GM12878 (cell line): ENCODE results near the gene GALNT11. TPM values are rescaled to one million over a fixed set of nuclear protein-coding genes. Genes with fewer than 3 reads are reported as not detected.

Experiments
- ATAC-seq: fragments of 200-7000 bp; cut with Tn5 transposase; 3 replicates; pipeline ENCODE4 v1.9.1; 2020; ENCODE audit warnings: mild to moderate bottlenecking, moderate library complexity
- BruUV-seq: library from RNA; stranded (reverse); fragments of 400-500 nt; replicated peaks from 2 replicates; lab custom pipeline; 2021; lab: Mats Ljungman, UMichigan
- CTCF ChIA-PET: fragments of 300-600 bp; sonication (Branson Sonifier 250); formaldehyde crosslinking; extraction: SDS; loops from one replicate; lab custom pipeline; 2021; ENCODE audit warnings: inconsistent platforms; lab: Yijun Ruan, JAX
- POLR2A ChIA-PET: fragments of 350-600 bp; formaldehyde crosslinking; extraction: SDS; loops from one replicate; lab custom pipeline; 2021; ENCODE audit warnings: inconsistent platforms; lab: Charles Lee
- RAD21 ChIA-PET: fragments of 300-600 bp; sonication (Branson Sonifier 250); formaldehyde crosslinking; loops from one replicate; lab custom pipeline; 2023; ENCODE audit warnings: antibody characterized with exemption; ENCODE audit not compliant: unreplicated experiment; lab: Charles Lee
- SMC1A ChIA-PET: fragments of 300-600 bp; sonication (Branson Sonifier 250); formaldehyde crosslinking; loops from one replicate; lab custom pipeline; 2023; ENCODE audit not compliant: unreplicated experiment, uncharacterized antibody; lab: Charles Lee
- DNase-seq: peaks from one replicate; pipeline ENCODE4 v3.0.0-alpha.2; 2011; ENCODE audit warnings: low read depth, low spot score
- FAIRE-seq: peaks from 3 replicates; lab custom pipeline; 2011; peaks lifted over from hg19 to GRCh38; lab: Jason Lieb, UNC
- H2AFZ ChIP-seq: 2 replicates; pipeline ENCODE4 v1.6.0; 2011; ENCODE audit warnings: low read depth, low read length, control low read depth; ENCODE audit not compliant: control insufficient read depth
- H3K27ac ChIP-seq: 2 replicates; pipeline ENCODE4 v1.5.1; 2011; ENCODE audit warnings: control low read depth; ENCODE audit not compliant: control insufficient read depth, insufficient read depth
- H3K27me3 ChIP-seq, 2 experiments: replicated peaks in 1 of 2; 2 replicates each; pipeline versions ENCODE4 v1.6.0 to v1.6.1; 2011; ENCODE audit warnings: low read length in 1 of 2; ENCODE audit not compliant: control insufficient read depth in 2 of 2, insufficient read depth in 2 of 2
- H3K36me3 ChIP-seq, 2 experiments: 2 replicates each; pipeline ENCODE4 v1.5.1; 2011; ENCODE audit warnings: low read length in 1 of 2; ENCODE audit not compliant: control insufficient read depth in 2 of 2, insufficient read depth in 2 of 2
- H3K4me1 ChIP-seq: 2 replicates; pipeline ENCODE4 v1.6.1; 2011; ENCODE audit warnings: mild to moderate bottlenecking, low read length, moderate library complexity, mixed read lengths; ENCODE audit not compliant: control insufficient read depth, insufficient read depth
- H3K4me2 ChIP-seq: 2 replicates; pipeline ENCODE4 v1.6.0; 2011; ENCODE audit warnings: control low read depth; ENCODE audit not compliant: control insufficient read depth, insufficient read depth
- H3K4me3 ChIP-seq: fragments of 200-600 bp; sonication (generic); 2 replicates; pipeline ENCODE4 v1.5.1; 2016
- H3K79me2 ChIP-seq: 2 replicates; pipeline ENCODE4 v1.6.0; 2011; ENCODE audit warnings: low read length; ENCODE audit not compliant: control insufficient read depth, insufficient read depth
- H3K9ac ChIP-seq: 2 replicates; pipeline ENCODE4 v1.8.0; 2011; ENCODE audit warnings: low read length, control low read depth, mixed read lengths; ENCODE audit not compliant: control insufficient read depth, insufficient read depth
- H3K9me3 ChIP-seq: replicated peaks from 3 replicates; pipeline ENCODE4 v1.5.1; 2011; ENCODE audit warnings: mild to moderate bottlenecking, low read length; ENCODE audit not compliant: control insufficient read depth, insufficient read depth
- H4K20me1 ChIP-seq: 2 replicates; pipeline ENCODE4 v1.6.0; 2011; ENCODE audit not compliant: control insufficient read depth, insufficient read depth
- BACH1 ChIP-seq: fragments of 450-650 bp; IDR thresholded peaks from 2 replicates; pipeline ENCODE4 v1.6.1; 2017; ENCODE audit warnings: mild to moderate bottlenecking, borderline replicate concordance
- BCLAF1 ChIP-seq: fragments of 450-650 bp; IDR thresholded peaks from 2 replicates; pipeline ENCODE4 v1.6.1; 2017; ENCODE audit warnings: antibody characterized with exemption, mild to moderate bottlenecking, moderate library complexity
- EZH2 ChIP-seq: IDR thresholded peaks from 2 replicates; pipeline ENCODE4 v1.6.1; 2012; ENCODE audit warnings: low read depth, mild to moderate bottlenecking, control low read depth, inconsistent platforms, low read length, borderline replicate concordance; ENCODE audit not compliant: control insufficient read depth
- KDM1A ChIP-seq: fragments of 200-600 bp; sonication (generic); IDR thresholded peaks from 2 replicates; pipeline ENCODE4 v1.6.1; 2016; ENCODE audit warnings: borderline replicate concordance
- POLR2AphosphoS2 ChIP-seq: IDR thresholded peaks from 2 replicates; pipeline ENCODE4 v1.6.1; 2011; ENCODE audit warnings: low read depth, mild to moderate bottlenecking, low read length, improper control_type of control experiment, moderate library complexity
- RB1 ChIP-seq: fragments of 450-650 bp; formaldehyde crosslinking; IDR thresholded peaks from 2 replicates; pipeline ENCODE4 v1.6.1; 2017; ENCODE audit warnings: mild to moderate bottlenecking, borderline replicate concordance
- SPI1 ChIP-seq: IDR thresholded peaks from 2 replicates; pipeline ENCODE4 v1.6.1; 2011; ENCODE audit warnings: low read depth, mild to moderate bottlenecking, low read length, moderate library complexity, borderline replicate concordance; ENCODE audit not compliant: insufficient read depth
- ZBTB4 ChIP-seq: fragments of 450-650 bp; formaldehyde crosslinking; IDR thresholded peaks from 2 replicates; pipeline ENCODE4 v1.4.0; 2022; ENCODE audit warnings: mild to moderate bottlenecking, moderate library complexity
- ZNF274 ChIP-seq: IDR thresholded peaks from one replicate; pipeline ENCODE4 v1.8.0; 2011; ENCODE audit not compliant: insufficient read length, insufficient read depth
- ZNF622 ChIP-seq: fragments of 450-650 bp; IDR thresholded peaks from 2 replicates; pipeline ENCODE4 v1.6.1; 2017; ENCODE audit warnings: mild to moderate bottlenecking, inconsistent platforms
- ZZZ3 ChIP-seq: IDR thresholded peaks from 2 replicates; pipeline ENCODE4 v1.6.1; 2011; ENCODE audit warnings: low read depth; ENCODE audit not compliant: control insufficient read depth, insufficient read length
- WGBS: methylation state at CpG from one replicate; pipeline ENCODE4 v1.1.6; 2016; ENCODE audit warnings: low lambda C conversion rate; ENCODE audit not compliant: insufficient replicate concordance, insufficient coverage; ENCODE audit errors: missing lambda C conversion rate; 5-methylcytosine and 5-hydroxymethylcytosine counted together
- in situ Hi-C: fragments of 300-500 bp; cut with MboI; formaldehyde crosslinking; loops from 9 replicates; pipeline ENCODE4 v1.14.3; 2018; ENCODE audit warnings: mixed read lengths
- intact Hi-C: fragments of 100-400 bp; cut with micrococcal nuclease; formaldehyde crosslinking; loops from one replicate; pipeline ENCODE4 v1.14.2; 2022; ENCODE audit not compliant: unreplicated experiment
- polyA plus RNA-seq, 11 experiments: library from polyadenylated mRNA; depleted of rRNA in 4 of 11; unstranded in 6 of 11; stranded (reverse) in 5 of 11; fragments of >200 nt; fragmentation: Nextera tagmentation in 4 of 11; fragmentation: Illumina TruSeq in 1 of 11; extraction: Ambion mirVana in 4 of 11; extraction: Trizol in 1 of 11; gene quantifications; 1 replicate in 1 of 11; 2 replicates in 10 of 11; pipeline versions ENCODE4 v1.2.1 to v1.2.3, GENCODE V29; 2011 to 2016; ENCODE audit warnings: inconsistent platforms in 2 of 11, missing spikeins in 2 of 11, low read depth in 1 of 11
- total RNA-seq, 4 experiments: library from RNA; depleted of rRNA in 3 of 4; stranded (reverse); fragments of >200 nt in 3 of 4; fragmentation: Illumina TruSeq in 1 of 4; extraction: Trizol in 1 of 4; gene quantifications; 2 replicates each; pipeline versions ENCODE4 v1.2.1 to v1.2.3, GENCODE V29; 2013 to 2021
- TF ChIP-seq, protein P1 (sequence below): fragments of 450-650 bp; IDR thresholded peaks from 2 replicates; pipeline ENCODE4 v1.6.1; 2017; ENCODE audit warnings: mild to moderate bottlenecking
- TF ChIP-seq, protein P2 (sequence below): fragments of 450-650 bp; IDR thresholded peaks from 2 replicates; pipeline ENCODE4 v1.6.1; 2018; ENCODE audit warnings: borderline replicate concordance, mild to moderate bottlenecking; ENCODE audit not compliant: partially characterized antibody

Gene GALNT11
- total and polyA plus RNA-seq, 10 of the 15 experiments (the other 5 are each of a cell fraction or from before 2014, with no cell fraction given) = 2.0 to 9.5 (median 6.4) TPM

GRCh38 chr7:152152267-152152666 lies 126.8 kb downstream of the GALNT11 start:
- ChIA-PET POLR2A (no interaction called here), SMC1A (interaction anchor here (1.2 to 2.4 kb wide), 4 partner anchors 8 to 16 kb away, joined by 3 to 7 read pairs (median 4); no protein-coding TSS in a partner anchor), RAD21 (no interaction called here), CTCF (interaction anchor here (1.1 to 1.6 kb wide), 2 partner anchors 8 to 555 kb away, joined by 3 to 5 read pairs; no protein-coding TSS in a partner anchor)
- ATAC-seq (no peak), FAIRE-seq (no peak)
- 67% methylated on average over 5 of the region's 5 CpGs for WGBS
- H3K9me3 ChIP-seq = no peaks in the 10 kb centered on the region
- intact Hi-C loops = no loop called here
- no peak overlapping the region for H3K4me3 ChIP-seq
- no peak overlapping the region for H3K27ac ChIP-seq
- TF ChIP-seq ZZZ3 (no peak), ZBTB4 (CRISPR knock-in tag) (no peak), RB1 (no peak), KDM1A (no peak), POLR2AphosphoS2 (no peak), ZNF274 (no peak), EZH2 (no peak), BACH1 (no peak), BCLAF1 (no peak), SPI1 (no peak), ZNF622 (no peak)
- TF ChIP-seq, protein P1, sequence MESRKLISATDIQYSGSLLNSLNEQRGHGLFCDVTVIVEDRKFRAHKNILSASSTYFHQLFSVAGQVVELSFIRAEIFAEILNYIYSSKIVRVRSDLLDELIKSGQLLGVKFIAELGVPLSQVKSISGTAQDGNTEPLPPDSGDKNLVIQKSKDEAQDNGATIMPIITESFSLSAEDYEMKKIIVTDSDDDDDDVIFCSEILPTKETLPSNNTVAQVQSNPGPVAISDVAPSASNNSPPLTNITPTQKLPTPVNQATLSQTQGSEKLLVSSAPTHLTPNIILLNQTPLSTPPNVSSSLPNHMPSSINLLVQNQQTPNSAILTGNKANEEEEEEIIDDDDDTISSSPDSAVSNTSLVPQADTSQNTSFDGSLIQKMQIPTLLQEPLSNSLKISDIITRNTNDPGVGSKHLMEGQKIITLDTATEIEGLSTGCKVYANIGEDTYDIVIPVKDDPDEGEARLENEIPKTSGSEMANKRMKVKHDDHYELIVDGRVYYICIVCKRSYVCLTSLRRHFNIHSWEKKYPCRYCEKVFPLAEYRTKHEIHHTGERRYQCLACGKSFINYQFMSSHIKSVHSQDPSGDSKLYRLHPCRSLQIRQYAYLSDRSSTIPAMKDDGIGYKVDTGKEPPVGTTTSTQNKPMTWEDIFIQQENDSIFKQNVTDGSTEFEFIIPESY = no peak
- TF ChIP-seq, protein P2, sequence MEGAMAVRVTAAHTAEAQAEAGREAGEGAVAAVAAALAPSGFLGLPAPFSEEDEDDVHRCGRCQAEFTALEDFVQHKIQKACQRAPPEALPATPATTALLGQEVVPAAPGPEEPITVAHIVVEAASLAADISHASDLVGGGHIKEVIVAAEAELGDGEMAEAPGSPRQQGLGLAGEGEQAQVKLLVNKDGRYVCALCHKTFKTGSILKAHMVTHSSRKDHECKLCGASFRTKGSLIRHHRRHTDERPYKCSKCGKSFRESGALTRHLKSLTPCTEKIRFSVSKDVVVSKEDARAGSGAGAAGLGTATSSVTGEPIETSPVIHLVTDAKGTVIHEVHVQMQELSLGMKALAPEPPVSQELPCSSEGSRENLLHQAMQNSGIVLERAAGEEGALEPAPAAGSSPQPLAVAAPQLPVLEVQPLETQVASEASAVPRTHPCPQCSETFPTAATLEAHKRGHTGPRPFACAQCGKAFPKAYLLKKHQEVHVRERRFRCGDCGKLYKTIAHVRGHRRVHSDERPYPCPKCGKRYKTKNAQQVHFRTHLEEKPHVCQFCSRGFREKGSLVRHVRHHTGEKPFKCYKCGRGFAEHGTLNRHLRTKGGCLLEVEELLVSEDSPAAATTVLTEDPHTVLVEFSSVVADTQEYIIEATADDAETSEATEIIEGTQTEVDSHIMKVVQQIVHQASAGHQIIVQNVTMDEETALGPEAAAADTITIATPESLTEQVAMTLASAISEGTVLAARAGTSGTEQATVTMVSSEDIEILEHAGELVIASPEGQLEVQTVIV = no peak
- TF ChIP-seq, all 136 proteins: peak for 0
- Histone ChIP-seq H3K4me2 (no peak overlapping the region), H2AFZ (no peak overlapping the region), H3K27me3 (no peaks in the 10 kb centered on the region), H3K79me2 (no peaks in the 10 kb centered on the region), H3K9ac (no peak overlapping the region), H4K20me1 (no peaks in the 10 kb centered on the region), H3K4me1 (no peaks in the 10 kb centered on the region), H3K36me3 (peaks cover 15 to 54% of the 10 kb centered on the region in 2 experiments)
- no peak for DNase-seq
- in situ Hi-C loops = no loop called here
- BruUV-seq = no TSS peak
